HCT116 (cell line): ENCODE data around the gene WDR64.

Experiments
- SP1 ChIP-seq: IDR thresholded peaks from 2 replicates; pipeline ENCODE4 v1.6.1; 2012; ENCODE audit warnings: low read depth
- TF ChIP-seq, protein P1 (sequence below), 3 experiments: fragments of 200-600 bp in 1 of 3; sonication (generic) in 1 of 3; IDR thresholded peaks in 2 of 3; conservative IDR thresholded peaks in 1 of 3; 2 replicates each; pipeline ENCODE4 v1.5.1; 2012 to 2017; ENCODE audit warnings: low read depth in 2 of 3, low read length in 2 of 3, antibody characterized with exemption in 1 of 3, borderline replicate concordance in 1 of 3, control low read depth in 1 of 3, mild to moderate bottlenecking in 1 of 3, mixed read lengths in 1 of 3, mixed run types in 1 of 3, moderate library complexity in 1 of 3; ENCODE audit not compliant: insufficient read depth in 1 of 3

- no peak for TF ChIP-seq SP1
- TF ChIP-seq, protein P1, sequence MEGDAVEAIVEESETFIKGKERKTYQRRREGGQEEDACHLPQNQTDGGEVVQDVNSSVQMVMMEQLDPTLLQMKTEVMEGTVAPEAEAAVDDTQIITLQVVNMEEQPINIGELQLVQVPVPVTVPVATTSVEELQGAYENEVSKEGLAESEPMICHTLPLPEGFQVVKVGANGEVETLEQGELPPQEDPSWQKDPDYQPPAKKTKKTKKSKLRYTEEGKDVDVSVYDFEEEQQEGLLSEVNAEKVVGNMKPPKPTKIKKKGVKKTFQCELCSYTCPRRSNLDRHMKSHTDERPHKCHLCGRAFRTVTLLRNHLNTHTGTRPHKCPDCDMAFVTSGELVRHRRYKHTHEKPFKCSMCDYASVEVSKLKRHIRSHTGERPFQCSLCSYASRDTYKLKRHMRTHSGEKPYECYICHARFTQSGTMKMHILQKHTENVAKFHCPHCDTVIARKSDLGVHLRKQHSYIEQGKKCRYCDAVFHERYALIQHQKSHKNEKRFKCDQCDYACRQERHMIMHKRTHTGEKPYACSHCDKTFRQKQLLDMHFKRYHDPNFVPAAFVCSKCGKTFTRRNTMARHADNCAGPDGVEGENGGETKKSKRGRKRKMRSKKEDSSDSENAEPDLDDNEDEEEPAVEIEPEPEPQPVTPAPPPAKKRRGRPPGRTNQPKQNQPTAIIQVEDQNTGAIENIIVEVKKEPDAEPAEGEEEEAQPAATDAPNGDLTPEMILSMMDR (IDR thresholded peaks at IDR 0.05 in 2 of 3, conservative IDR thresholded peaks at IDR 0.05 in 1 of 3; ENCODE audit: borderline replicate concordance in 1 of 3, insufficient read depth in 1 of 3, low read depth in 2 of 3, low read length in 2 of 3): no peak
Observed at GRCh38 chr1:241717975-241718374, 65.9 kb downstream of the WDR64 start.
